Ishikawa (cell line): ENCODE data around the gene MAD1L1.

Experiments
- CEBPB ChIP-seq: IDR thresholded peaks from 2 replicates; pipeline ENCODE4 v1.6.1; 2012
- CREB1 ChIP-seq: IDR thresholded peaks from 2 replicates; pipeline ENCODE4 v1.6.1; 2012; ENCODE audit warnings: low read depth
- EGR1 ChIP-seq: IDR thresholded peaks from 2 replicates; pipeline ENCODE4 v1.6.1; 2012
- EP300 ChIP-seq: IDR thresholded peaks from 2 replicates; pipeline ENCODE4 v1.6.1; 2012; ENCODE audit warnings: borderline replicate concordance
- FOXM1 ChIP-seq: IDR thresholded peaks from 2 replicates; pipeline ENCODE4 v1.6.1; 2012; ENCODE audit warnings: low read depth, borderline replicate concordance
- MAX ChIP-seq: IDR thresholded peaks from 2 replicates; pipeline ENCODE4 v1.6.1; 2012
- NFIC ChIP-seq: IDR thresholded peaks from 2 replicates; pipeline ENCODE4 v1.6.1; 2012
- RAD21 ChIP-seq: IDR thresholded peaks from 2 replicates; pipeline ENCODE4 v1.6.1; 2012; ENCODE audit warnings: low read depth
- REST ChIP-seq: IDR thresholded peaks from 2 replicates; pipeline ENCODE4 v1.6.1; 2012; ENCODE audit warnings: low read depth, mild to moderate bottlenecking
- TAF1 ChIP-seq: IDR thresholded peaks from 2 replicates; pipeline ENCODE4 v1.6.1; 2012; ENCODE audit warnings: low read depth, mild to moderate bottlenecking
- TEAD4 ChIP-seq: IDR thresholded peaks from 2 replicates; pipeline ENCODE4 v1.6.1; 2012
- USF1 ChIP-seq: IDR thresholded peaks from 2 replicates; pipeline ENCODE4 v1.6.1; 2012
- YY1 ChIP-seq: IDR thresholded peaks from 2 replicates; pipeline ENCODE4 v1.6.1; 2012; ENCODE audit warnings: low read depth
- ZBTB7A ChIP-seq: IDR thresholded peaks from 2 replicates; pipeline ENCODE4 v1.6.1; 2012; ENCODE audit warnings: low read depth

GRCh38 chr7:1993031-1993695, 239.6 kb downstream of the MAD1L1 start:
- TF ChIP-seq MAX, result no peak
- TF ChIP-seq EGR1, result no peak
- no peak for TF ChIP-seq REST
- TF ChIP-seq USF1, result no peak
- TF ChIP-seq CEBPB, result no peak
- TF ChIP-seq NFIC, result no peak
- no peak for TF ChIP-seq ZBTB7A
- TF ChIP-seq TAF1, result no peak
- no peak for TF ChIP-seq EP300
- no peak for TF ChIP-seq RAD21
- no peak for TF ChIP-seq YY1
- no peak for TF ChIP-seq CREB1
- no peak for TF ChIP-seq TEAD4
- no peak for TF ChIP-seq FOXM1
